Measurements from ENCODE around the gene TRMT1.

DNA sequence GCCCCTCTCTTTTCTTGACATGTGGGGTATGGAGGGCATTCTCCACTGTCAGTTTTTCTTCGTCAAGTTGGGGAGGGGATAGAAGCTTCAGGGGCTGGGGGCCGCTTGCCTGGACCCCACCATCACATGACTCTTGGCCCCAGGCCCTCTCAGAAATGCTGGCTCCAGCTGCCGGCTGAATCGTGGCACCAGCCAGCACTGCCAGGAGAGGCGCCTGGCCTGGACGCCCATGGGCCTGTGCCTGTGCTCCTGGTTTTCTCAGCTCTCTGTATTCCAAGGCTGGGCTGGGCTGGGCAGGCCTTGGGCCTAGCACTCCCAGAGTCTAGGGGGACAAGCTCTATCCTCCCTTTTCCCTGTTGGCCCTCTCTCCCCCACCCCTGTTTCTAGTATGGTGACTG is 52.4 kb downstream of the TRMT1 start:
- TF ChIP-seq, protein P1, sequence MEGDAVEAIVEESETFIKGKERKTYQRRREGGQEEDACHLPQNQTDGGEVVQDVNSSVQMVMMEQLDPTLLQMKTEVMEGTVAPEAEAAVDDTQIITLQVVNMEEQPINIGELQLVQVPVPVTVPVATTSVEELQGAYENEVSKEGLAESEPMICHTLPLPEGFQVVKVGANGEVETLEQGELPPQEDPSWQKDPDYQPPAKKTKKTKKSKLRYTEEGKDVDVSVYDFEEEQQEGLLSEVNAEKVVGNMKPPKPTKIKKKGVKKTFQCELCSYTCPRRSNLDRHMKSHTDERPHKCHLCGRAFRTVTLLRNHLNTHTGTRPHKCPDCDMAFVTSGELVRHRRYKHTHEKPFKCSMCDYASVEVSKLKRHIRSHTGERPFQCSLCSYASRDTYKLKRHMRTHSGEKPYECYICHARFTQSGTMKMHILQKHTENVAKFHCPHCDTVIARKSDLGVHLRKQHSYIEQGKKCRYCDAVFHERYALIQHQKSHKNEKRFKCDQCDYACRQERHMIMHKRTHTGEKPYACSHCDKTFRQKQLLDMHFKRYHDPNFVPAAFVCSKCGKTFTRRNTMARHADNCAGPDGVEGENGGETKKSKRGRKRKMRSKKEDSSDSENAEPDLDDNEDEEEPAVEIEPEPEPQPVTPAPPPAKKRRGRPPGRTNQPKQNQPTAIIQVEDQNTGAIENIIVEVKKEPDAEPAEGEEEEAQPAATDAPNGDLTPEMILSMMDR (IDR thresholded peaks at IDR 0.05; ENCODE audit: borderline replicate concordance, extremely low read depth, low read length, poor library complexity, severe bottlenecking): no peak
- TF ChIP-seq EZH2 (IDR thresholded peaks at IDR 0.05; ENCODE audit: borderline replicate concordance, low read depth, low read length, severe bottlenecking): no peak

Measured in DND-41 (cell line).